ENCODE results near the gene SPEM1.

DNA sequence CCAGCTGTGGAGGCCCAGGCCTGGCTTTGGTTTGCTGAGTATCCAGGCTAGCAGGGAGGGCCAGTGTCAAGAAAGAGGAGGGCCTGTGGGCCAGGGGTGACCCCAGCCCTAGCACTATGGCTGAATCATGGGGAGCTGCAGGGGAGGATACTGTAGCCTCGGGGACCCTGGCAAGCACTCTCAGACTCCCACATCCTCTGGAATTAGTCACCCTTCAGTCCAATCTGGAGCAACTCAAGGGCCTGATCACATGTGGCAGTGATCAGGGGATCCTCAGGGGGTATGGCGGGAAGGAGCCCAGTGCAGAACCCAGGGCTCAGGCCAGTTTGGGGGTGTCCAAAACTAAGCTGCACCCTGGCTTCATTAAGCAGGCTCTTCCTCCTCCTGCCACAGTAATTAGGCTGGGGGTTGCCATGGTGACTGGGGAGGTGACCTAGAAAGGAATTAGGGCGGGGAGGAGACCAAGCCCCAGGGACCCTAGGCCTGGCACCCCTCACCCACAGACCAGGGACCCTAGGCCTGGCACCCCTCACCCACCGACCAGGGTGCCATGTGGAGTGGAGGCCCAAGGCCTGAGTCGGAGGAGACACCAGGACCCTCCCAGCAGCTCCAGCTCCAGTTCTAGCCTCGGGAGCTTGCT is 6.7 kb upstream of the SPEM1 start:
- TF ChIP-seq POLR2AphosphoS5 (IDR thresholded peaks at IDR 0.05) (no peak), POLR2A (IDR thresholded peaks at IDR 0.05; ENCODE audit: low read depth) (no peak)
- TF ChIP-seq, protein P1, sequence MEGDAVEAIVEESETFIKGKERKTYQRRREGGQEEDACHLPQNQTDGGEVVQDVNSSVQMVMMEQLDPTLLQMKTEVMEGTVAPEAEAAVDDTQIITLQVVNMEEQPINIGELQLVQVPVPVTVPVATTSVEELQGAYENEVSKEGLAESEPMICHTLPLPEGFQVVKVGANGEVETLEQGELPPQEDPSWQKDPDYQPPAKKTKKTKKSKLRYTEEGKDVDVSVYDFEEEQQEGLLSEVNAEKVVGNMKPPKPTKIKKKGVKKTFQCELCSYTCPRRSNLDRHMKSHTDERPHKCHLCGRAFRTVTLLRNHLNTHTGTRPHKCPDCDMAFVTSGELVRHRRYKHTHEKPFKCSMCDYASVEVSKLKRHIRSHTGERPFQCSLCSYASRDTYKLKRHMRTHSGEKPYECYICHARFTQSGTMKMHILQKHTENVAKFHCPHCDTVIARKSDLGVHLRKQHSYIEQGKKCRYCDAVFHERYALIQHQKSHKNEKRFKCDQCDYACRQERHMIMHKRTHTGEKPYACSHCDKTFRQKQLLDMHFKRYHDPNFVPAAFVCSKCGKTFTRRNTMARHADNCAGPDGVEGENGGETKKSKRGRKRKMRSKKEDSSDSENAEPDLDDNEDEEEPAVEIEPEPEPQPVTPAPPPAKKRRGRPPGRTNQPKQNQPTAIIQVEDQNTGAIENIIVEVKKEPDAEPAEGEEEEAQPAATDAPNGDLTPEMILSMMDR (IDR thresholded peaks at IDR 0.05), result no peak
